HG03575 (cell line): ENCODE data around the gene MDFIC.

Experiments used
- ATAC-seq: cut with Tn5 transposase; IDR thresholded peaks from one replicate; pipeline ENCODE4 v1.9.1; 2021; ENCODE audit not compliant: unreplicated experiment, insufficient number of reproducible peaks, low FRiP score; ENCODE audit errors: extremely low read depth

MDFIC gene

DNA sequence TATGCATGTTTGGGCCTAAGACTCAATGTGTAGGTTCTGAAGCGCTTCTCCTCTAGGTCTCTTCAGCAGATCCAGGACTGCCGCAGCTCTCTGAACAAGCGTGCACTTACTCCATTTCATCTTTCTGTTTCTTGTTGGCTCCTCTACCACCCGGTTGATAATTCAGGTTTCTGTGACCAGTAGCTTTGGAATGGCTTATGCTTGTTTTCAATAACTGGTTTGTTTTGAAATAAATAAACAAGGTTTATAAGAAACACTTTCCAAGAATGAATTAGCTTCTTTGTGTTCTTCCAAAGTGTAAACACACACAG is 1.5 kb downstream of the MDFIC start:
- ATAC-seq = no peak

DNA sequence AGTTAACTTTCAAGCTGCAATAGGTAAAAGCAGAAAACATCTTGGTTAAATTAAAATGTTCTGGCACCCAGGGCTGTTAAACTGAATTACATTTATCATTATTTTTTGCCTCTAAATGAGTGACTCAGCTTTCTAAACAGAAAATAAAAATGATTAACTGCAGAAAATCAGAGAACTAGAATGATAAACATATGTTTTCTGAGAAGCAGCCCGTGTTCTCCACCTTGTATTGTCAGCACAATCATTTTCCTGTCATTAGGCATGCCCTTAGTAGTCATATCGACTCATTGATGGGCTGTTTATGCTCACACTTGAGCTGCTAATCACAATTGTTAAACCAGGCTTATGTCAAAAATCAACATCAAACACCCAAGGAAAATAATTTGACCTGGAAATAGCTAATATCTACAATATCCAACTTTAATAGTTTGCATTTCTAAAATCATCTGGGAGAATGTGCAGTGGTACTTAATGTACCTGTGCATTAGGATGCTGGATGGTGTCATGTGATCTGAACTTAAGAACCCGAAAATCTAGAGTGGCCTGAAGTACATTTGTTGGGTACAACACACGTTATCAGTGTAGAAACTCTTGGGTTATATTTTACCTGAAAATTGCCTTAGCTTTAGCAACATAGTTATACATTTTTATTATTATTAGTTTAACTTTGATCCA is 2.3 kb downstream of the MDFIC start:
- no peak for ATAC-seq

- ATAC-seq = no peak
Measured at GRCh38 chr7:114925434-114925833, 3.5 kb downstream of the MDFIC start.

GRCh38 chr7:114928060-114928459 is 6.2 kb downstream of the MDFIC start:
- no peak for ATAC-seq

- no peak for ATAC-seq
Measured at GRCh38 chr7:114929570-114929969, 7.7 kb downstream of the MDFIC start.

DNA sequence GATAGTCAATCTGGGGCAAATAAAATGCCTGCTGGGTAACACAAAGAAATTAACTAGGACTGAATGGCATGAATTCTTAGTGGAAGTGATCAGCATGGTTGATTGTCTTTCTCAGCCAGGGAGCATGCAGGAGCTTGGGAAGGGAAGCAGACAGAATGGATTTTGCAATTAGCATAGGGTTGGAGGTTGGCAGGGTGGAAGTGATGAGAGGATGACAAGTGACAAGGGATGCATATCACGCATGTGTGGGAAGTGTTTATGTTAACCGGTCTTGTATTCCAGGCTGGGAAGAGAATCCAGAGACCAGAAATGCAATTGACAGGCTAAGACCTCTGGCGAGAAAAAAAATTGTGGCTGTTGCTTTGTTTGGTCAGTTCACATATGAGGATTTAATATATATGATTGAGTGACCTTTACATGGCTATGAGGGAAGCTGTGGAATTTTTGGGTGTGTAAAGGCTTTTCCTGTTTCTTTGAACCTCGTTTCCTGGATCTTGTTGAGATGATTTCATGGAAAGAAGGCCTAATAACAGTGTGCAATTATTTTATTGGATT is 8.3 kb downstream of the MDFIC start:
- no peak for ATAC-seq

- ATAC-seq = peak; percentile 42
Measured at GRCh38 chr7:114930829-114931655, 9.1 kb downstream of the MDFIC start.

DNA sequence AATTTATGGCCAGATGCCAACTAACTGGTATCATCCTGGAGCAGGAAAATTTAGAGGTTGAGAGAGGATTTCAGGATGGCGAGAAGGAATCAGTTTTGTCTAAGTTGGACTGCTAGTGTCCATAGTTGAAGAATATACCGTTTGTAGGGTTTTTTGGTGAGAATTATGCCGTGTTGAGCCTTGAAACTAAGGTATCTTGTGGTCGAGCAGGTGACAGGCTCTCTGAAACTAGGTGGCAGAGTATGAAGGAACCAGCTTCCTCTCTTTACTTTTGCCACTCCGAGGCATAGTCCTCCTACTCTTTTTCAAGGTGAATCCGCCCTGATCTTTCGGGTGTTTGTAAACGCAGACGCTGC is 9.7 kb downstream of the MDFIC start:
- peak; percentile 56 for ATAC-seq

GRCh38 chr7:114932991-114933390 is 11.1 kb downstream of the MDFIC start:
- ATAC-seq = no peak

DNA sequence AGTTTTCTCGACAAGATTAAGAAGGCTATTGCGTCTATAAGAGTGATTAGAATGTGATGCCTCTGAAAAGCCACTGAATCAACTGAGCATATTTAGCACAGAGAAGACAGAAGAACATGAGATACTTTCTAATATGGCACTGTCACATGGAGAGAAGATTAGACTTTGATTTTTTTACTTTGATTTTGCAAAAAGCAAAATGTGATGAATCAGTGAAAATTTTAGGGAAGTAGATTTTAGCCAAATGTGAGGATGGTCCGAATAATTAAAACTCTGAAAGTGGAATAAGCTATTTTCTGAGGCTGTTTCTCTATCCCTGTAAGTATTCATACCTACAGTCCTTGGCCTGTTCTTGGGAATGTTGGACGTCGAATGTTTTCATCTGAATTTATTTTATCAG is 11.8 kb downstream of the MDFIC start:
- ATAC-seq = no peak

DNA sequence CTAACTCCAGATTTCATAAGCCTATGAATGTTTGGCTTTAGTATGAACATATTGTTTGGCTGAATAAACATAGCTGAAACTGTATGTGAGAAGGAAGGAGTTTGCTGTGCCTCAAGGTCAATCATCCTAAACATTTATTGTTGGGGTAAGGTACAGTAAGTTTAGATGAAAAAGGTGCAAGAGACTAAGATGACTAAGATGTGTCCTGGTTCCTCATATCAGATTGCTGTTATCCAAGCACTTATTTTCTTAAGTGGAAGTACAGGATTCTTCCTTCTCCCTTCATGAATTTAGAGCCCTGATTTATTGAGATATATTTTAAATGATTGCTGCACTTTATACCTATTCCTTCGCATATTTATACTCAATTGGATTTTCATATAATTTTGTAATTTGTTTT is 12.2 kb downstream of the MDFIC start:
- ATAC-seq = no peak

GRCh38 chr7:114934713-114935112 is 12.8 kb downstream of the MDFIC start:
- ATAC-seq = no peak

- ATAC-seq = no peak
Measured at GRCh38 chr7:114936471-114936870, 14.6 kb downstream of the MDFIC start.

GRCh38 chr7:114937446-114937845 is 15.6 kb downstream of the MDFIC start:
- no peak for ATAC-seq

DNA sequence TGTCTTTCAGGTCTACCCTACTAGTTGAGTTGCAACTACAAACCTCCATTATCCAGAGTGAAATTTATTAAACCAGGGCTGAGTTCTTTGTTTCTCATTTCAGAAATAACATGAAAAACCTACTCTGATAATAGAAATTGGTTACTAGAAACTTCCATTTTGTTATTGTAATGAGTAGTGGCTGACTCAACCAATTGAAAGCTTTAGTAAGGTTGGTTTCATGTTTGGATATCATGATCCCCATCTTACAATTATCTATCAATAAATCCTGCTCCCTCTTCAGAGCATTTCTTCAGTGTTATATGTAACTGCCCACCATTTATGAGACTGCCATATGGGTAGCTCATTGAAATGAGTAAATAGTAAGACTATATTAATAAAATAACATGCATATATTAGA is 16.9 kb downstream of the MDFIC start:
- ATAC-seq = no peak

- no peak for ATAC-seq
Measured at GRCh38 chr7:114939484-114940097, 17.7 kb downstream of the MDFIC start.

DNA sequence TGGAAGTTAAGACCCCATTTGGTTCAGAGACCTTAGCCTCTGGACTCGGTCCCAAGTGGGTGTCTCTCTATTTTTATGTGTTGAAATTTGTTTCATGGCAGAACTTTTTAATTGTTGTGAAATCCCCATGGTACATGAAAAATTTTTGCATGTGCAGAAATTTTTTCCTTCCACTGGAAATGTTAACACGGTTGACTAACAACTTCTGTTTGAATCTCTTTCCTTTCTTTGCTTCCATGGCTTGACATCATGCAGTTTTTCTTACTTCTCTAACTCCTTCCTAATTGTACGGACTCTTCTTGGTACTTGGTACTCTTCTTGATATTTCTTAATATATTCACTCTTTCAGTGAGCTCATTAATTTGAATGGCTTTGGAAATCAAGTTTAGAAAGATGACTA is 18.3 kb downstream of the MDFIC start:
- ATAC-seq = no peak

DNA sequence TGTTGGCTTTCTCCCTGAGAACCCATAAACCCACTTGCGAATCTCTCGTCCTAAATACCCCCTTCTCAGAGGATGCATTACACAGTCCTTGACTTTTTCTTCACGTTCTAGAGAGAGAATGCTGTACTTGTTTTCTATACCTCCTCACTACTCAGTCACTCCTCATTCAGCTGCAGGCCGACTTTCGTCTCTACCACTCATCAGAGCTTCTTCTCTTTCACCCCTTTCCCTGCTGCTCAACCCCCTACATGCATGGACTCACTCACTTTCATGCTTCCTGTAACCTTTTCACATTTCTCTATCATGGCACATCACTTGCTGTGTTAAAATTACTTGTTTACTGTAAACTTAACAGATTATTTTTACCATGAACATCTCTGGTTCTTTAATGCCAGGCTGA is 19.8 kb downstream of the MDFIC start:
- ATAC-seq = no peak

DNA sequence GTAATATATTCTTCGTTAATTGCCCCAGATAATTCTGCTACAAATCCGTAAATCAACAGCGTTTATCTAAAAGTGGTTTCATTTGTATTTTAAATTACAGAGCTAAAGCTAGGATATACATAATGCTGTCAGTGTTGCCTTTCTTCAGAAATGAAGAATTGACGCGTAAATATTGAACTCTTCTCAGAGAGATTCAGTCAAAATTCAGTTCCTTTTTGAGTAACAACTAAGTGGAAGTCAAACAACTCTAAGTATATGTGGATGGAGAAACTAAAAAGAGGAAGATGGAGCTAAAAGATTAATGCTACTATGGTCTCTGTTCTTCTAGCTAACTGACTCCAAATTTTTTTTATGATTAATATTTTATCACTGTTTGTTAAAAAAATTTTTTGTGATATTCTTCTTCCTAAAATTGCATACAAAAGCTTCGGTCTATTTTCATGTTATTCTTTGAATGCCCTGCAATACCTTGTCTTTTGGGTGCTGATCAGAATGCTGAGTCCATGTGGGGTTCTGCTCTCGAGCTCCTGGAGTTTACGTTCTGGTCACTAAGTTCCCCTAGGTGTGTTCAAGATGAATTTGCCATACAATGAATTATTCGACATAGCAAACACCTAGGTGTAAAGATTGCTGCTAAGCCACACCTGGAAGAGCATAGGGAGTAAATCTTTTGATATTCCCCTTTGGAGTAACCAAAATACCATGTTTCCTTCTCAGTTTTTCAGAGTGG is 20.7 kb downstream of the MDFIC start:
- ATAC-seq = no peak

- ATAC-seq = no peak
Measured at GRCh38 chr7:114943530-114943929, 21.6 kb downstream of the MDFIC start.
